OCI-LY1 (cell line): Measurements from ENCODE around the gene GMIP.
A peak's percentile ranks its signal among the peaks of the same experiment; 100 is the strongest.

ENCODE experiments used
- H2AFZ ChIP-seq: fragments of 200-600 bp; sonication (generic), shearing (Covaris generic); 2 replicates; pipeline ENCODE4 v1.6.0; 2014; ENCODE audit warnings: antibody characterized with exemption, mild to moderate bottlenecking, low read length
- H3F3A ChIP-seq: fragments of 200-600 bp; sonication (generic), shearing (Covaris generic); 2 replicates; pipeline ENCODE4 v1.6.0; 2014; ENCODE audit warnings: mild to moderate bottlenecking, antibody characterized with exemption, low read length, moderate library complexity; ENCODE audit not compliant: insufficient read depth
- H3K27ac ChIP-seq: fragments of 200-600 bp; sonication (generic); 2 replicates; pipeline ENCODE4 v1.5.1; 2014; ENCODE audit warnings: low read length, mixed run types, mild to moderate bottlenecking, low read depth; ENCODE audit not compliant: poor library complexity, severe bottlenecking
- H3K27me3 ChIP-seq: fragments of 200-600 bp; sonication (generic); 2 replicates; pipeline ENCODE4 v1.6.0; 2014; ENCODE audit warnings: antibody characterized with exemption, mild to moderate bottlenecking, low read length, moderate library complexity; ENCODE audit not compliant: insufficient read depth
- H3K36me3 ChIP-seq: fragments of 200-600 bp; sonication (generic); 2 replicates; pipeline ENCODE4 v1.6.1; 2014; ENCODE audit warnings: mild to moderate bottlenecking, antibody characterized with exemption, low read length, moderate library complexity, mixed read lengths; ENCODE audit not compliant: insufficient read depth
- H3K4me1 ChIP-seq: fragments of 200-600 bp; sonication (generic); 2 replicates; pipeline ENCODE4 v1.5.1; 2014; ENCODE audit warnings: mild to moderate bottlenecking, low read length, moderate library complexity; ENCODE audit not compliant: insufficient read depth, severe bottlenecking
- H3K4me2 ChIP-seq: fragments of 200-600 bp; sonication (generic), shearing (Covaris generic); 2 replicates; pipeline ENCODE4 v1.6.1; 2014; ENCODE audit warnings: low read length
- H3K4me3 ChIP-seq: fragments of 200-600 bp; sonication (generic); 2 replicates; pipeline ENCODE4 v1.5.1; 2014; ENCODE audit warnings: low read length, low read depth, mild to moderate bottlenecking, mixed read lengths; ENCODE audit not compliant: poor library complexity, severe bottlenecking
- H3K79me2 ChIP-seq: fragments of 200-600 bp; shearing (Covaris generic); 2 replicates; pipeline ENCODE4 v1.6.1; 2016; ENCODE audit warnings: mixed run types, low read length, mixed read lengths; ENCODE audit not compliant: insufficient read depth
- H3K9ac ChIP-seq: fragments of 200-600 bp; sonication (generic), shearing (Covaris generic); 2 replicates; pipeline ENCODE4 v1.6.1; 2014; ENCODE audit warnings: mild to moderate bottlenecking, low read length, mixed read lengths
- H3K9me2 ChIP-seq: fragments of 200-600 bp; sonication (generic), shearing (Covaris generic); 2 replicates; pipeline ENCODE4 v1.6.1; 2014; ENCODE audit warnings: low read depth, mild to moderate bottlenecking, low read length, mixed read lengths
- H3K9me3 ChIP-seq: fragments of 200-600 bp; shearing (Covaris generic); 2 replicates; pipeline ENCODE4 v1.6.1; 2014; ENCODE audit warnings: low read length, mixed read lengths
- H4K20me1 ChIP-seq: fragments of 200-600 bp; sonication (generic), shearing (Covaris generic); 2 replicates; pipeline ENCODE4 v1.6.0; 2016; ENCODE audit warnings: mild to moderate bottlenecking, low read length; ENCODE audit not compliant: insufficient read depth
- CTCF ChIP-seq: fragments of 200-600 bp; sonication (generic), shearing (Covaris generic); IDR thresholded peaks from 2 replicates; pipeline ENCODE4 v1.5.1; 2017; ENCODE audit warnings: mild to moderate bottlenecking, antibody characterized with exemption, low read length, moderate library complexity, mixed read lengths
- EZH2 ChIP-seq: fragments of 200-600 bp; sonication (generic), shearing (Covaris generic); IDR thresholded peaks from 2 replicates; pipeline ENCODE4 v1.8.0; 2017; ENCODE audit warnings: borderline replicate concordance, mixed run types, mild to moderate bottlenecking, antibody characterized with exemption, low read length, moderate library complexity, mixed read lengths

The GMIP gene

GRCh38 chr19:19628501-19629134 lies 14.8 kb downstream of the GMIP start:
- Histone ChIP-seq H3K9me2 (no peaks in the 10 kb centered on the region), H3K27ac (peak overlapping the region; percentile 80), H3K4me2 (peak overlapping the region; percentile 74), H2AFZ (no peak overlapping the region), H3F3A (no peaks in the 10 kb centered on the region), H4K20me1 (no peaks in the 10 kb centered on the region), H3K27me3 (no peaks in the 10 kb centered on the region), H3K36me3 (peaks cover 47% of the 10 kb centered on the region), H3K79me2 (no peaks in the 10 kb centered on the region), H3K4me1 (peaks cover 27% of the 10 kb centered on the region), H3K4me3 (peak overlapping the region; percentile 80), H3K9ac (peak overlapping the region; percentile 87), H3K9me3 (no peaks in the 10 kb centered on the region)
- TF ChIP-seq CTCF (no peak), EZH2 (no peak)

GRCh38 chr19:19627621-19628500 lies 15.6 kb downstream of the GMIP start, which contains the start of gene LPAR2:
LPAR2 (minus strand) TSS chr19:19628220; CDS start chr19:19627275, 945 bp downstream.
- Histone ChIP-seq H3K9ac (peak within 1 kb of the TSS; percentile 87), H3K27me3 (no peaks in the 10 kb centered on the region), H4K20me1 (no peaks in the 10 kb centered on the region), H3F3A (no peaks in the 10 kb centered on the region), H3K4me2 (peak within 1 kb of the TSS; percentile 74), H3K9me2 (no peaks in the 10 kb centered on the region), H3K9me3 (no peaks in the 10 kb centered on the region), H3K36me3 (peaks cover 41% of the 10 kb centered on the region), H3K4me1 (peaks cover 27% of the 10 kb centered on the region), H2AFZ (no peak within 1 kb of the TSS), H3K79me2 (no peaks in the 10 kb centered on the region), H3K27ac (peak within 1 kb of the TSS; percentile 80), H3K4me3 (peak within 1 kb of the TSS; percentile 80)
- TF ChIP-seq EZH2, result no peak
- no peak for TF ChIP-seq CTCF

GRCh38 chr19:19626516-19627472 lies 16.7 kb downstream of the GMIP start:
- Histone ChIP-seq H3K4me1 (peaks cover 27% of the 10 kb centered on the region), H3K9ac (peak overlapping the region; percentile 87), H3K36me3 (peaks cover 31% of the 10 kb centered on the region; the same call in 1 of the 2 replicates), H3K27me3 (no peaks in the 10 kb centered on the region), H3K27ac (peak overlapping the region; percentile 30), H3K9me3 (no peaks in the 10 kb centered on the region), H4K20me1 (no peaks in the 10 kb centered on the region), H3F3A (no peaks in the 10 kb centered on the region), H2AFZ (no peak overlapping the region), H3K4me2 (peak overlapping the region; percentile 74), H3K4me3 (peak overlapping the region; percentile 80), H3K79me2 (no peaks in the 10 kb centered on the region), H3K9me2 (no peaks in the 10 kb centered on the region)
- no peak for TF ChIP-seq CTCF
- no peak for TF ChIP-seq EZH2
